CD14-positive monocyte (primary cell): ENCODE measurements around the gene CABP7. TPM values are rescaled to one million over a fixed set of nuclear protein-coding genes. Genes with fewer than 3 reads are reported as not detected.
A peak's percentile ranks its signal among the peaks of the same experiment; 100 is the strongest.

ENCODE experiments used
- DNase-seq, 3 donors: peaks; one replicate each; pipeline ENCODE4 v3.0.0-alpha.2; 2011 to 2022
- H2AFZ ChIP-seq: 2 replicates; pipeline ENCODE4 v1.6.0; 2012; ENCODE audit warnings: mild to moderate bottlenecking, low read depth, low read length, inconsistent platforms; ENCODE audit not compliant: insufficient read depth, poor library complexity, severe bottlenecking
- H3K27ac ChIP-seq, 2 donors: 1 replicate in 1 of 2; 2 replicates in 1 of 2; pipeline ENCODE4 v1.5.1; 2012 to 2013; ENCODE audit warnings: low read length in 2 of 2, control low read depth in 1 of 2, inconsistent platforms in 1 of 2, low read depth in 1 of 2, mild to moderate bottlenecking in 1 of 2
- H3K27me3 ChIP-seq, 2 donors: one replicate each; pipeline versions ENCODE4 v1.6.0 to v1.6.1; 2011 to 2013; ENCODE audit warnings: low read length in 2 of 2; ENCODE audit not compliant: control insufficient read depth in 2 of 2, insufficient read depth in 2 of 2
- H3K36me3 ChIP-seq, 2 donors: replicated peaks in 1 of 2; 1 replicate in 1 of 2; 2 replicates in 1 of 2; pipeline versions ENCODE4 v1.5.1 to v1.6.1; 2012 to 2013; ENCODE audit warnings: low read length in 2 of 2, control low read depth in 1 of 2, inconsistent platforms in 1 of 2, mild to moderate bottlenecking in 1 of 2; ENCODE audit not compliant: insufficient read depth in 2 of 2, control insufficient read depth in 1 of 2
- H3K4me1 ChIP-seq, 2 donors: 1 replicate in 1 of 2; 2 replicates in 1 of 2; pipeline versions ENCODE4 v1.5.1 to v1.6.1; 2012 to 2013; ENCODE audit warnings: low read length in 2 of 2, control low read depth in 1 of 2, inconsistent platforms in 1 of 2, mild to moderate bottlenecking in 1 of 2, moderate library complexity in 1 of 2; ENCODE audit not compliant: insufficient read depth in 2 of 2, control insufficient read depth in 1 of 2
- H3K4me2 ChIP-seq: replicated peaks from 2 replicates; pipeline ENCODE3; 2012; ENCODE audit warnings: low read length, moderate library complexity, mild to moderate bottlenecking; ENCODE audit not compliant: poor library complexity, severe bottlenecking; ENCODE audit errors: extremely low read depth
- H3K4me3 ChIP-seq, 3 experiments: fragments of 200-600 bp in 1 of 3; sonication (generic) in 1 of 3; replicated peaks in 1 of 3; 1 replicate in 2 of 3; 2 replicates in 1 of 3; pipeline ENCODE4 v1.5.1; 2011 to 2013; ENCODE audit warnings: low read length in 3 of 3, mild to moderate bottlenecking in 3 of 3, control low read depth in 2 of 3, low read depth in 2 of 3, inconsistent platforms in 1 of 3, moderate library complexity in 1 of 3
- H3K79me2 ChIP-seq: 2 replicates; pipeline ENCODE4 v1.6.0; 2012; ENCODE audit warnings: mild to moderate bottlenecking, control low read depth, inconsistent platforms, low read length, moderate library complexity; ENCODE audit not compliant: insufficient read depth
- H3K9ac ChIP-seq: 2 replicates; pipeline ENCODE4 v1.6.0; 2017; ENCODE audit warnings: low read length, mild to moderate bottlenecking; ENCODE audit not compliant: insufficient read depth, poor library complexity, severe bottlenecking
- H3K9me3 ChIP-seq, 2 donors: replicated peaks in 1 of 2; 1 replicate in 1 of 2; 2 replicates in 1 of 2; pipeline versions ENCODE4 v1.5.1 to v1.6.1; 2012 to 2013; ENCODE audit warnings: low read length in 2 of 2, control low read depth in 1 of 2; ENCODE audit not compliant: control insufficient read depth in 1 of 2, insufficient read depth in 1 of 2
- H4K20me1 ChIP-seq: 2 replicates; pipeline ENCODE4 v1.6.0; 2012; ENCODE audit warnings: mild to moderate bottlenecking, low read length, control low read depth, moderate library complexity; ENCODE audit not compliant: insufficient read depth
- H3K27ac Mint-ChIP-seq, 7 donors: one replicate each; pipeline ENCODE4 v1.8.0; 2020; ENCODE audit warnings: mild to moderate bottlenecking in 7 of 7, mixed read lengths in 7 of 7, moderate library complexity in 6 of 7, inconsistent platforms in 2 of 7
- H3K27me3 Mint-ChIP-seq, 3 donors: one replicate each; pipeline ENCODE4 v1.8.0; 2021 to 2022; ENCODE audit warnings: low read depth in 3 of 3, mild to moderate bottlenecking in 3 of 3, mixed read lengths in 3 of 3, moderate library complexity in 3 of 3, inconsistent platforms in 1 of 3
- H3K36me3 Mint-ChIP-seq, 2 donors: one replicate each; pipeline ENCODE4 v1.8.0; 2020; ENCODE audit warnings: mixed read lengths in 2 of 2, inconsistent platforms in 1 of 2, mild to moderate bottlenecking in 1 of 2
- H3K4me1 Mint-ChIP-seq: one replicate; pipeline ENCODE4 v1.8.0; 2020; ENCODE audit warnings: mild to moderate bottlenecking, mixed read lengths
- H3K4me3 Mint-ChIP-seq, 2 donors: one replicate each; pipeline ENCODE4 v1.8.0; 2020; ENCODE audit warnings: mild to moderate bottlenecking in 2 of 2, mixed read lengths in 2 of 2, moderate library complexity in 1 of 2
- H3K9me3 Mint-ChIP-seq, 7 donors: one replicate each; pipeline ENCODE4 v1.8.0; 2020 to 2022; ENCODE audit warnings: mixed read lengths in 7 of 7, mild to moderate bottlenecking in 6 of 7, moderate library complexity in 6 of 7, inconsistent platforms in 2 of 7
- CTCF ChIP-seq: fragments of 200-600 bp; IDR thresholded peaks from one replicate; pipeline ENCODE4 v1.8.0; 2022; ENCODE audit warnings: antibody characterized with exemption, mild to moderate bottlenecking
- WGBS: methylation state at CpG from one replicate; pipeline ENCODE4 v1.1.5; 2013; ENCODE audit warnings: missing lambda C conversion rate; ENCODE audit not compliant: insufficient coverage; 5-methylcytosine and 5-hydroxymethylcytosine counted together
- intact Hi-C, 2 donors: fragments of 100-400 bp; cut with micrococcal nuclease; formaldehyde crosslinking; loops; one replicate each; pipeline versions ENCODE4 v1.15.0 to v1.15.1; 2023
- polyA plus RNA-seq, 3 donors: library from polyadenylated mRNA; depleted of rRNA in 1 of 3; unstranded in 2 of 3; stranded (reverse) in 1 of 3; fragments of 300-500 nt in 2 of 3; fragments of >200 nt in 1 of 3; fragmentation: Illumina TruSeq in 2 of 3; gene quantifications; 1 replicate in 2 of 3; 2 replicates in 1 of 3; pipeline ENCODE4 v1.2.3, GENCODE V29; 2012 to 2021

CABP7 gene
- polyA plus RNA-seq, 3 donors, result 0.11 to 0.14 TPM; not detected in 1

GRCh38 chr22:29702931-29703501 lies 16.8 kb upstream of the CABP7 start:
- H3K4me3 ChIP-seq, result no peak overlapping the region
- DNase-seq, result peak in 1 of 3 donors; percentile 12
- peaks cover 10 to 35% (median 20%) of the 10 kb centered on the region in 3 donors for H3K27me3 Mint-ChIP-seq
- peaks cover 3 to 4% of the 10 kb centered on the region in 2 donors for H3K36me3 Mint-ChIP-seq
- no peaks in the 10 kb centered on the region for H3K9me3 Mint-ChIP-seq
- peaks cover 0 to 2% of the 10 kb centered on the region in 2 donors for H3K36me3 ChIP-seq
- H2AFZ ChIP-seq, result no peak overlapping the region
- peak overlapping the region; percentile 8 for H3K9ac ChIP-seq
- no peak overlapping the region for H3K27ac Mint-ChIP-seq
- no peaks in the 10 kb centered on the region for H3K9me3 ChIP-seq
- H3K4me2 ChIP-seq, result peak overlapping the region; percentile 7
- intact Hi-C loops, result no loop called here
- no peak for TF ChIP-seq CTCF
- H3K79me2 ChIP-seq, result no peaks in the 10 kb centered on the region
- peaks cover 7 to 14% of the 10 kb centered on the region in 2 donors for H3K4me1 ChIP-seq
- 11% methylated on average over 16 of the region's 19 CpGs for WGBS
- peaks cover 0 to 9% of the 10 kb centered on the region in 2 donors for H3K27me3 ChIP-seq
- H3K27ac ChIP-seq, result no peak overlapping the region
- H3K4me3 Mint-ChIP-seq, result peak overlapping the region in 1 of 2 donors; percentile 39
- H4K20me1 ChIP-seq, result peaks cover 9% of the 10 kb centered on the region
- H3K4me1 Mint-ChIP-seq, result peaks cover 19% of the 10 kb centered on the region

GRCh38 chr22:29703569-29704195 lies 16.1 kb upstream of the CABP7 start:
- no peak overlapping the region for H3K27ac Mint-ChIP-seq
- no peak overlapping the region for H3K4me3 Mint-ChIP-seq
- H3K4me2 ChIP-seq, result no peak overlapping the region

More at GRCh38 chr22:29703569-29704195, 16.1 kb upstream of the CABP7 start:
- Histone ChIP-seq H2AFZ (no peak overlapping the region), H3K9ac (peak overlapping the region; percentile 8), H3K4me1 (peaks cover 7 to 14% of the 10 kb centered on the region in 2 donors), H3K4me3 (no peak overlapping the region), H3K27ac (no peak overlapping the region), H3K36me3 (no peaks in the 10 kb centered on the region), H3K27me3 (peaks cover 0 to 9% of the 10 kb centered on the region in 2 donors), H3K79me2 (no peaks in the 10 kb centered on the region), H3K9me3 (no peaks in the 10 kb centered on the region), H4K20me1 (peaks cover 9% of the 10 kb centered on the region)
- intact Hi-C loops, result no loop called here
- 81% methylated on average over 5 of the region's 7 CpGs for WGBS
- H3K4me1 Mint-ChIP-seq, result peaks cover 19% of the 10 kb centered on the region
- DNase-seq, result no peak
- peaks cover 11 to 36% (median 20%) of the 10 kb centered on the region in 3 donors for H3K27me3 Mint-ChIP-seq
- no peaks in the 10 kb centered on the region for H3K9me3 Mint-ChIP-seq
- H3K36me3 Mint-ChIP-seq, result no peaks in the 10 kb centered on the region
- TF ChIP-seq CTCF, result no peak
